ENCODE measurements around the gene SLX9. TPM values are rescaled to one million over a fixed set of nuclear protein-coding genes. Genes with fewer than 3 reads are reported as not detected.
A peak's percentile ranks its signal among the peaks of the same experiment; 100 is the strongest.

The SLX9 gene
- total and polyA plus RNA-seq, 2 donors (not counting 1 experiment from before 2014, with no cell fraction given): 11.7 to 15.9 TPM

DNA sequence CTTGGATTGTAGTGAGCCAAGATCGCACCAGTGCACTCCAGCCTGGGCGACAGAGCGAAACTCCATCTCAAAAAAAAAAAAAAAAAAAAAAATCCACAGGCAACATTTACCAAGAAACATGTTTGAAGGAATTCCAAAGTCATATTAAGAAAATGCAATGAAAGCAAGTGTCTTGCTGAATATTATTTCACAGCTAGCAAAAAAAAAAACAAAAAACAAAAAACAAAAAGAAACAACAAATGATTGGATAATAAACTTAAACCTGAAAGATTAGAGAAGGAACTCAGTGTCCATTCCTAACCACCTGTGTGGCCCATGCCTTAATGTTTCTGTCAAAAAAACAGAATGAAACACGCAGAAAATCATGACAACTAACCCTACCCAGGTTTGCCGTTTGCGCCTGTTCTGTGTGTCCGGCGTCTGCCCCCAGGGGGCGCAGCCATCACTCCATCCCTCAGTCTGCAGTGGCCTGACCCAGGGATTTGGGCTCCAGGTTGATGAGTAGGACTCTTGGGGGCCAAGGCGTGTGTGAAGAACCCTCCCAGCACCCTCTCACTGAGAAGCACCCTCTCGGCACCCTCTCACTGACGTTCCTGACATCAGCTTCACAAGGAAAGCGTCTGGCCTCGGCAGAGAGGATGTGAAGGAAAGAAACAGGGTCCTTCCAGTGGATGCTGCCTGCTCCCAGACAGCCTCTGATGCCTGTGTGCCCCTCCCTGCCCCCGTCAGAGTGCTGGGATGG, 47.1 kb upstream of the SLX9 start:
- Histone ChIP-seq H3K9me3 (ENCODE audit: control extremely low read depth in 1 of 3, control insufficient read depth in 2 of 3, insufficient read depth in 1 of 3, low read length in 2 of 3) (peaks cover 0 to 3% (median 0%) of the 10 kb centered on the region in 3 donors), H3K27ac (ENCODE audit: low read length in 2 of 2) (no peak overlapping the region), H3K36me3 (replicated peaks in 1 of 2; ENCODE audit: control extremely low read depth in 1 of 2, control insufficient read depth in 1 of 2, extremely low read depth in 1 of 2, insufficient read depth in 2 of 2, low read length in 1 of 2) (peaks cover 0 to 59% of the 10 kb centered on the region in 2 experiments), H2AFZ (ENCODE audit: insufficient read depth, low read depth, low read length, poor library complexity, severe bottlenecking) (no peak overlapping the region), H3K4me3 (ENCODE audit: control extremely low read depth in 1 of 5, extremely low read depth in 1 of 5, insufficient read depth in 1 of 5, low read depth in 2 of 5, low read length in 4 of 5) (no peak overlapping the region), H3K4me2 (replicated peaks; ENCODE audit: low read depth, low read length, poor library complexity, severe bottlenecking) (no peak overlapping the region), H3K9ac (ENCODE audit: low read length) (no peak overlapping the region), H3K4me1 (ENCODE audit: control insufficient read depth in 2 of 2, insufficient read depth in 2 of 2, low read length in 2 of 2) (peaks cover 3 to 16% of the 10 kb centered on the region in 2 donors), H3K79me2 (ENCODE audit: control insufficient read depth, insufficient read depth, low read length) (peaks cover 15% of the 10 kb centered on the region), H4K20me1 (ENCODE audit: control insufficient read depth, insufficient read depth, low read length, poor library complexity, severe bottlenecking) (peaks cover 36% of the 10 kb centered on the region), H3K27me3 (replicated peaks in 1 of 4; ENCODE audit: control extremely low read depth in 1 of 4, control insufficient read depth in 3 of 4, insufficient read depth in 4 of 4, low read length in 3 of 4) (no peaks in the 10 kb centered on the region)
- 32% methylated on average over 6 of the region's 15 CpGs for WGBS (ENCODE audit: insufficient coverage)
- Mint-ChIP-seq H3K27me3 (no peaks in the 10 kb centered on the region), H3K27ac (no peak overlapping the region), H3K9me3 (ENCODE audit: insufficient read depth) (no peaks in the 10 kb centered on the region), H3K4me3 (no peak overlapping the region), H3K4me1 (peaks cover 27% of the 10 kb centered on the region)
- ChIA-PET CTCF (interaction anchor here (0.6 to 12.5 kb wide), 29 partner anchors 8 to 267 kb away, joined by 3 to 204 read pairs (median 5); partner anchors contain the start of genes ITGB2, PTTG1IP, SLX9 and UBE2G2), POLR2A (interaction anchor here (1.6 kb wide), 1 partner anchor 38 kb away, joined by 10 read pairs; no protein-coding TSS in a partner anchor)
- intact Hi-C loops (cut with micrococcal nuclease): loop anchor here (1.0 to 2.0 kb wide), 3 partner anchors 18 to 40 kb away; no protein-coding TSS in a partner anchor
- TF ChIP-seq, protein P1, sequence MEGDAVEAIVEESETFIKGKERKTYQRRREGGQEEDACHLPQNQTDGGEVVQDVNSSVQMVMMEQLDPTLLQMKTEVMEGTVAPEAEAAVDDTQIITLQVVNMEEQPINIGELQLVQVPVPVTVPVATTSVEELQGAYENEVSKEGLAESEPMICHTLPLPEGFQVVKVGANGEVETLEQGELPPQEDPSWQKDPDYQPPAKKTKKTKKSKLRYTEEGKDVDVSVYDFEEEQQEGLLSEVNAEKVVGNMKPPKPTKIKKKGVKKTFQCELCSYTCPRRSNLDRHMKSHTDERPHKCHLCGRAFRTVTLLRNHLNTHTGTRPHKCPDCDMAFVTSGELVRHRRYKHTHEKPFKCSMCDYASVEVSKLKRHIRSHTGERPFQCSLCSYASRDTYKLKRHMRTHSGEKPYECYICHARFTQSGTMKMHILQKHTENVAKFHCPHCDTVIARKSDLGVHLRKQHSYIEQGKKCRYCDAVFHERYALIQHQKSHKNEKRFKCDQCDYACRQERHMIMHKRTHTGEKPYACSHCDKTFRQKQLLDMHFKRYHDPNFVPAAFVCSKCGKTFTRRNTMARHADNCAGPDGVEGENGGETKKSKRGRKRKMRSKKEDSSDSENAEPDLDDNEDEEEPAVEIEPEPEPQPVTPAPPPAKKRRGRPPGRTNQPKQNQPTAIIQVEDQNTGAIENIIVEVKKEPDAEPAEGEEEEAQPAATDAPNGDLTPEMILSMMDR (IDR thresholded peaks at IDR 0.05): peak; percentile 89
- TF ChIP-seq EZH2 (IDR thresholded peaks at IDR 0.05; ENCODE audit: borderline replicate concordance, insufficient read depth, low read depth, low read length, poor library complexity, severe bottlenecking): no peak
- peak; percentile 89 for ATAC-seq (ENCODE audit: low read depth)
- peak; percentile 82 for DNase-seq

- peaks cover 0 to 57% of the 10 kb centered on the region in 2 experiments for H3K36me3 ChIP-seq (replicated peaks in 1 of 2; ENCODE audit: control extremely low read depth in 1 of 2, control insufficient read depth in 1 of 2, extremely low read depth in 1 of 2, insufficient read depth in 2 of 2, low read length in 1 of 2)
- H3K79me2 ChIP-seq (ENCODE audit: control insufficient read depth, insufficient read depth, low read length): peaks cover 15% of the 10 kb centered on the region
- H3K4me1 Mint-ChIP-seq: peaks cover 27% of the 10 kb centered on the region
- no peak for ATAC-seq (ENCODE audit: low read depth)
- CTCF ChIA-PET: interaction anchor here (0.7 to 12.5 kb wide), 17 partner anchors 8 to 245 kb away, joined by 3 to 204 read pairs (median 8); partner anchors contain the start of genes ITGB2, PTTG1IP, SLX9 and UBE2G2
- no peak overlapping the region for H3K4me3 ChIP-seq (ENCODE audit: control extremely low read depth in 1 of 5, extremely low read depth in 1 of 5, insufficient read depth in 1 of 5, low read depth in 2 of 5, low read length in 4 of 5)
- no peak overlapping the region for H3K4me2 ChIP-seq (replicated peaks; ENCODE audit: low read depth, low read length, poor library complexity, severe bottlenecking)
- intact Hi-C loops (cut with micrococcal nuclease): loop anchor here (2.0 kb wide), 2 partner anchors 18 kb away; no protein-coding TSS in a partner anchor
- H3K9me3 Mint-ChIP-seq (ENCODE audit: insufficient read depth): no peaks in the 10 kb centered on the region
- 91% methylated on average over 7 of the region's 7 CpGs for WGBS (ENCODE audit: insufficient coverage)
- no peak overlapping the region for H3K27ac ChIP-seq (ENCODE audit: low read length in 2 of 2)
- H3K4me1 ChIP-seq (ENCODE audit: control insufficient read depth in 2 of 2, insufficient read depth in 2 of 2, low read length in 2 of 2): peaks cover 3 to 18% of the 10 kb centered on the region in 2 donors
- H3K27ac Mint-ChIP-seq: no peak overlapping the region
- H3K4me3 Mint-ChIP-seq: no peak overlapping the region
- no peak for DNase-seq
- no peaks in the 10 kb centered on the region for H3K27me3 ChIP-seq (replicated peaks in 1 of 4; ENCODE audit: control extremely low read depth in 1 of 4, control insufficient read depth in 3 of 4, insufficient read depth in 4 of 4, low read length in 3 of 4)
- no peak overlapping the region for H3K9ac ChIP-seq (ENCODE audit: low read length)
- H3K9me3 ChIP-seq (ENCODE audit: control extremely low read depth in 1 of 3, control insufficient read depth in 2 of 3, insufficient read depth in 1 of 3, low read length in 2 of 3): peaks cover 0 to 3% (median 0%) of the 10 kb centered on the region in 3 donors
- POLR2A ChIA-PET: interaction anchor here (0.9 to 1.6 kb wide), 2 partner anchors 34 to 38 kb away, joined by 9 to 10 read pairs; no protein-coding TSS in a partner anchor
- no peak for TF ChIP-seq EZH2 (IDR thresholded peaks at IDR 0.05; ENCODE audit: borderline replicate concordance, insufficient read depth, low read depth, low read length, poor library complexity, severe bottlenecking)
- no peaks in the 10 kb centered on the region for H3K27me3 Mint-ChIP-seq
- no peak overlapping the region for H2AFZ ChIP-seq (ENCODE audit: insufficient read depth, low read depth, low read length, poor library complexity, severe bottlenecking)
- peaks cover 34% of the 10 kb centered on the region for H4K20me1 ChIP-seq (ENCODE audit: control insufficient read depth, insufficient read depth, low read length, poor library complexity, severe bottlenecking)
Measured at GRCh38 chr21:44893278-44893556, 46.6 kb upstream of the SLX9 start.
